Activated naive CD8-positive, alpha-beta T cell (primary cell): ENCODE measurements around the gene TMF1.

Source experiments
- H3K27ac Mint-ChIP-seq: one replicate; pipeline ENCODE4 v1.8.0; 2021; ENCODE audit warnings: mixed read lengths
- H3K27me3 Mint-ChIP-seq: one replicate; pipeline ENCODE4 v1.8.0; 2021; ENCODE audit warnings: mixed read lengths
- H3K36me3 Mint-ChIP-seq: one replicate; pipeline ENCODE4 v1.8.0; 2021; ENCODE audit warnings: mixed read lengths
- H3K4me1 Mint-ChIP-seq: one replicate; pipeline ENCODE4 v1.8.0; 2021; ENCODE audit warnings: low read depth, mixed read lengths
- H3K4me3 Mint-ChIP-seq: one replicate; pipeline ENCODE4 v1.8.0; 2021; ENCODE audit warnings: mild to moderate bottlenecking, mixed read lengths
- H3K9me3 Mint-ChIP-seq: one replicate; pipeline ENCODE4 v1.8.0; 2021; ENCODE audit warnings: low read depth, mixed read lengths

The TMF1 gene

GRCh38 chr3:69051756-69052471 lies at the start of gene TMF1:
TMF1 (minus strand) TSS chr3:69052333; CDS start chr3:69052086, 247 bp downstream.
- H3K36me3 Mint-ChIP-seq = peaks cover 17% of the 10 kb centered on the region
- H3K4me1 Mint-ChIP-seq = peaks cover 46% of the 10 kb centered on the region
- H3K9me3 Mint-ChIP-seq = no peaks in the 10 kb centered on the region
- peak within 1 kb of the TSS; percentile 97 for H3K4me3 Mint-ChIP-seq
- no peaks in the 10 kb centered on the region for H3K27me3 Mint-ChIP-seq
- H3K27ac Mint-ChIP-seq = peak within 1 kb of the TSS; percentile 94

GRCh38 chr3:69099576-69099975 lies 47.4 kb upstream of the TMF1 start:
- peak overlapping the region; percentile 85 for H3K27ac Mint-ChIP-seq
- H3K4me1 Mint-ChIP-seq = peaks cover 69% of the 10 kb centered on the region
- H3K27me3 Mint-ChIP-seq = no peaks in the 10 kb centered on the region
- peaks cover 31% of the 10 kb centered on the region for H3K36me3 Mint-ChIP-seq
- no peaks in the 10 kb centered on the region for H3K9me3 Mint-ChIP-seq
- no peak overlapping the region for H3K4me3 Mint-ChIP-seq

GRCh38 chr3:69097407-69098086 lies 45.4 kb upstream of the TMF1 start:
- no peaks in the 10 kb centered on the region for H3K27me3 Mint-ChIP-seq
- peak overlapping the region; percentile 94 for H3K27ac Mint-ChIP-seq
- H3K4me1 Mint-ChIP-seq = peaks cover 76% of the 10 kb centered on the region
- no peaks in the 10 kb centered on the region for H3K9me3 Mint-ChIP-seq
- H3K4me3 Mint-ChIP-seq = peak overlapping the region; percentile 51
- H3K36me3 Mint-ChIP-seq = peaks cover 21% of the 10 kb centered on the region

GRCh38 chr3:69096299-69096698 lies 44.2 kb upstream of the TMF1 start:
- H3K27ac Mint-ChIP-seq = peak overlapping the region; percentile 94
- peak overlapping the region; percentile 70 for H3K4me3 Mint-ChIP-seq
- no peaks in the 10 kb centered on the region for H3K27me3 Mint-ChIP-seq
- peaks cover 12% of the 10 kb centered on the region for H3K36me3 Mint-ChIP-seq
- H3K4me1 Mint-ChIP-seq = peaks cover 78% of the 10 kb centered on the region
- H3K9me3 Mint-ChIP-seq = no peaks in the 10 kb centered on the region

- Mint-ChIP-seq H3K4me3 (peak overlapping the region; percentile 70), H3K9me3 (no peaks in the 10 kb centered on the region), H3K27ac (peak overlapping the region; percentile 94), H3K27me3 (no peaks in the 10 kb centered on the region), H3K4me1 (peaks cover 79% of the 10 kb centered on the region), H3K36me3 (peaks cover 12% of the 10 kb centered on the region)
These were observed 43.5 kb upstream of the TMF1 start for GRCh38 chr3:69095636-69096035.

- H3K9me3 Mint-ChIP-seq = no peaks in the 10 kb centered on the region
- H3K27me3 Mint-ChIP-seq = no peaks in the 10 kb centered on the region
- peaks cover 9% of the 10 kb centered on the region for H3K36me3 Mint-ChIP-seq
- peak overlapping the region; percentile 94 for H3K27ac Mint-ChIP-seq
- H3K4me3 Mint-ChIP-seq = peak overlapping the region; percentile 67
- H3K4me1 Mint-ChIP-seq = peaks cover 82% of the 10 kb centered on the region
These were observed 42.5 kb upstream of the TMF1 start for GRCh38 chr3:69094467-69095205.

GRCh38 chr3:69092030-69092516 lies 39.9 kb upstream of the TMF1 start:
- Mint-ChIP-seq H3K27me3 (no peaks in the 10 kb centered on the region), H3K36me3 (peaks cover 3% of the 10 kb centered on the region), H3K4me1 (peaks cover 93% of the 10 kb centered on the region), H3K27ac (peak overlapping the region; percentile 94), H3K9me3 (no peaks in the 10 kb centered on the region), H3K4me3 (peak overlapping the region; percentile 75)

- Mint-ChIP-seq H3K36me3 (peaks cover 3% of the 10 kb centered on the region), H3K27ac (peak overlapping the region; percentile 94), H3K27me3 (no peaks in the 10 kb centered on the region), H3K4me3 (peak overlapping the region; percentile 75), H3K4me1 (peaks cover 90% of the 10 kb centered on the region), H3K9me3 (no peaks in the 10 kb centered on the region)
These were observed 39.4 kb upstream of the TMF1 start for GRCh38 chr3:69091389-69092029.

- peak overlapping the region; percentile 66 for H3K4me3 Mint-ChIP-seq
- no peaks in the 10 kb centered on the region for H3K36me3 Mint-ChIP-seq
- no peaks in the 10 kb centered on the region for H3K27me3 Mint-ChIP-seq
- H3K27ac Mint-ChIP-seq = peak overlapping the region; percentile 86
- no peaks in the 10 kb centered on the region for H3K9me3 Mint-ChIP-seq
- H3K4me1 Mint-ChIP-seq = peaks cover 82% of the 10 kb centered on the region
These were observed 37.9 kb upstream of the TMF1 start for GRCh38 chr3:69090021-69090420.

- H3K9me3 Mint-ChIP-seq = no peaks in the 10 kb centered on the region
- peak overlapping the region; percentile 86 for H3K27ac Mint-ChIP-seq
- peak overlapping the region; percentile 81 for H3K4me3 Mint-ChIP-seq
- no peaks in the 10 kb centered on the region for H3K27me3 Mint-ChIP-seq
- peaks cover 80% of the 10 kb centered on the region for H3K4me1 Mint-ChIP-seq
- no peaks in the 10 kb centered on the region for H3K36me3 Mint-ChIP-seq
These were observed 35.9 kb upstream of the TMF1 start for GRCh38 chr3:69088063-69088462.

- no peaks in the 10 kb centered on the region for H3K36me3 Mint-ChIP-seq
- H3K27me3 Mint-ChIP-seq = no peaks in the 10 kb centered on the region
- H3K4me1 Mint-ChIP-seq = peaks cover 82% of the 10 kb centered on the region
- H3K27ac Mint-ChIP-seq = peak overlapping the region; percentile 80
- H3K4me3 Mint-ChIP-seq = peak overlapping the region; percentile 81
- H3K9me3 Mint-ChIP-seq = no peaks in the 10 kb centered on the region
These were observed 35.1 kb upstream of the TMF1 start for GRCh38 chr3:69087030-69087791.

- Mint-ChIP-seq H3K27ac (peak overlapping the region; percentile 99), H3K4me3 (peak overlapping the region; percentile 96), H3K4me1 (peaks cover 82% of the 10 kb centered on the region), H3K9me3 (no peaks in the 10 kb centered on the region), H3K27me3 (no peaks in the 10 kb centered on the region), H3K36me3 (no peaks in the 10 kb centered on the region)
These were observed 33.9 kb upstream of the TMF1 start for GRCh38 chr3:69085833-69086722.

- Mint-ChIP-seq H3K27ac (peak overlapping the region; percentile 99), H3K9me3 (no peaks in the 10 kb centered on the region), H3K4me3 (peak overlapping the region; percentile 96), H3K36me3 (no peaks in the 10 kb centered on the region), H3K27me3 (no peaks in the 10 kb centered on the region), H3K4me1 (peaks cover 83% of the 10 kb centered on the region)
These were observed 33.2 kb upstream of the TMF1 start for GRCh38 chr3:69085168-69085832.
